GF-D8 (cell line): ENCODE data around the gene DNALI1.

Experiments used
- DNase-seq: peaks from one replicate; lab custom pipeline; 2025; lab: John Stamatoyannopoulos, UW

Gene DNALI1

GRCh38 chr1:37601441-37601840 is 44.7 kb downstream of the DNALI1 start:
- no peak for DNase-seq

DNA sequence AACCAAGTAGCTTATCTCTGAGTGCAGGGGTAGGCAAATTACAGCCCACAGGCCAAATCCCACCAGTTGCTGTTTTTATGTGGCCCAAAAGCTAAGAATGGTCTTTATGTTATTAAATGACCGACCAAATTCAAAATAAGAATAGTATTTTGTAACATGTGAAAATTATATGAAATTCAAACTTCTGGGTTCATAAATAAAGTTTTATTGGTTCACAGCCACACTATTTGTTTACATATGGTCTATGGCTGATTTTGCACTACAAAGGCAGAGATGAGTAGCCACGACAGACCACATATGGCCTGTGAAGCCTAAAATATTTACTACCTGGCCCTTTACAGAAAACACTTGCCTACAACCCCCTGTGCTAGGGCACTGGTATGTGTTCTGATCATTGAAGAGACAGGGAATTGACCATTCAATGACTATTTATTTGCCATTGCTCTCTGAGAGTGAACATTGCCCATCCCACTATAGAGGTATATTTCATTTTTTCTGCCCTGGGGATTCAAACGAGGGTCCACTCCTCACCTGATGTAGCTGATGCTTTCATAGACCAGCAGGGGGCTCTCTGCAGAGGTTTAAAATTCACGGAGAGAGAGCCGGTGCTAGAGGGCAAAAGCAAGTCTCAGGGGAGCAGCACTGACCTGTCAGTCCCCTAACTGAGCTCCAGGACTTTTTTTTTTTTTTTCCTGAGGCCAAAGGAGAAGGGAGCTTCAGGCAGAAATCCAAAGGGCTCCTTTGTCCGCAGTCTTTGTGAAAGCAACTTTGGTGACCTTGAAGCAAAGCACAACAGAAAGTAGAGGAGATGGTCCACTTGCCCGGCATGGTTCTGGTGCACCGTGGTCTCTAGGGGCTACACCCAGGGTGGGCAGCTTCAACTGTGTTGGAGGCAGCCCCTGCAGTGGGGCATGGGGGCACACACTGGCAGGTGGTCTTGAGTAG is 46.3 kb downstream of the DNALI1 start:
- no peak for DNase-seq

DNA sequence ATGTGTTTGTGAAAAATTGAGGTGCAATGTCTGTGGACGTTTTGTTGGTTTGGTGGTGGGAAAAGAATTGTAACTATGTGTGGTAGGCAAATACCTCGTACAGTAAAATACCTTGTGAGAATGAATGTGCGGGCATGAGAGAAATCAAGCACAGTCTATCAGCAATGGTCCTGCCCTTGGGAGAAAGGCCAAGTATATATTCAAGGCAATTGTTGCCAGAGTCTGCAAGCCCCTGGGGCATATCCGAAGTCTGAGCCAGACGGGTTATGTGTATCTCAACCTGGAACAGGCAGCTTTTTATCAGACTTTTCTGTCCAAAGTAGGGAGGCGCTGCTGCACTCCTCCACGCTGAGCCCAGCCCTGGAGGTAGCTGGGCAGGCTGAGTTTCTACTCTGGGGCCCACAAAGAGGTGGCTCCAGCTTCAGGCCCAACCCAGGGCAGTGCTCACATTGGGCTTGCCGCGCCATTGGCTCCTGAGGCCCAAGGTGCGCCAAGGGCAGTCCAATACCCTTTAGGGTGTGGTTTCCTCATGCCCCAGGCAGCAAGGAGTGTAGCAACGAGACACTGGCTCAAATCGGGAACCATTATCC is 48.4 kb downstream of the DNALI1 start:
- DNase-seq: no peak

DNA sequence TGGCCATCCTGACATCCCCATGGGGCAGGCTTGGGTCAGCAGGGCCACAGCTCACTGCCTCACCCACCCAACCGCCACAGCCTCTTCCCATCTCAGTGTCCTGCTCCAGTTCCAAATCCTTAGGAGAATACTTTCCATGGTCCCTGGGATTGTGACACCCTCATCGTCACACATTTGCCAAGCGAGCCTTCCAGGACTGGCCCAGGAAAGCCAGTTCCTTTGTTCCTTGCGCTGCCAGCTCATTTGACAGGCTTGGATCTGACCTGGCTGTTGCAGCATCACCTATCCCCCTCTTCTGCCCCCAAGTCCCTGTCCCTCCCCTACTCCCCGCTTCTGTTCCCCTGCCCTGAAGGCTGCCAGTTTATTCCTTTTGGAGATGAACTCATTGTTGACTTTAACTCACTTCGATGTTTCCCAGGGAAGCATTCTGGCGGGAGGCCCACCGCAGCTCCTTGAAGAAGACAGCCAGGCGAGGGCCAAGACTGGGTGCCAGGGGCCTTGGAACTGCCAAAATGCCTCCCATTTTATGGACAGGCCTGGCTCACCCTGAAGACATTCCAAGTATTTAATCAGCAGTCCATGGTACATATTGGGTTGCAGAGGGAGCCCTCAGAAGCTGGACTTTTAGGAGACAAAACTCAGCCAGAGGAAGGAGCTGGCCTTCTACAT is 49.2 kb downstream of the DNALI1 start:
- DNase-seq: no peak

- DNase-seq: no peak
Measured at GRCh38 chr1:37606481-37607263, 49.9 kb downstream of the DNALI1 start.

DNA sequence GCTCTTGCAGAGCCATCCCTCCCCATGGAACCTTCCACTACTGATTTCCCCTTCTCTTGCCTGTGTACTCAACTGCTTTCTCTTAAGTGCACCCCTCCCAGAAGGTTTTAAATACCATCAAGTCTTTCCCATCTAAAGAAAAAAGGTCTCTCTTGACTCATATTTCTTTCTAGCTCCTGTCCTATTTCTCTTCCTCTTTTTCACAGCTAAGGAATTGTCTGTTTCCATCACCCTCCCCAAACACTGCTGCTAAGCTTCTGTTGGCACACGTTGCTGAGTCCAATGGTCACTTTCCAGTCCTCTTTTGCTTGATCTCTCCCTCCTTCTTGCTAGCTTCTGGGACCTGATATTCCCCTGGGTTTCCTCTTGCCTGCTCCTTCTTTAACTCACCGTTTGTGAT is 52.3 kb downstream of the DNALI1 start:
- no peak for DNase-seq

DNA sequence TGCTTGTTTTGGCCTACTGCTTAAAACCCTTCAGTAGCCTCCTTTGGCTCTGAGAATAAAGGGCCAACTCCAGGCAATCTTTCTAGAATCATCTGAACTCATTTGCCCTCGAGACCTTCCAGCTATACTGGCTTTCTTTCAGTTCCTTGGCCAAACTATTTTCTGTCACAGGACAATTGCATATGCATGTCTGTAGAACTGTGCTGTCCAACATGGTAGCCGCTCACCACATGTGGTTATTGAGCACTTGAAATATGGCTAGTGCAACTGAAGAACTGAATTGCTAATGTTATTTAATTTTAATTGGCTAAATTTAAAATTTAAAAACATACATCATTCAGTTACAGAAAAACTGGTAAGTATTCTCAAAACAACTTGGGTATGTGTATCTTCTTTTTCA is 53.3 kb downstream of the DNALI1 start:
- DNase-seq: no peak

- DNase-seq: no peak
Measured at GRCh38 chr1:37612186-37612585, 55.4 kb downstream of the DNALI1 start.

DNA sequence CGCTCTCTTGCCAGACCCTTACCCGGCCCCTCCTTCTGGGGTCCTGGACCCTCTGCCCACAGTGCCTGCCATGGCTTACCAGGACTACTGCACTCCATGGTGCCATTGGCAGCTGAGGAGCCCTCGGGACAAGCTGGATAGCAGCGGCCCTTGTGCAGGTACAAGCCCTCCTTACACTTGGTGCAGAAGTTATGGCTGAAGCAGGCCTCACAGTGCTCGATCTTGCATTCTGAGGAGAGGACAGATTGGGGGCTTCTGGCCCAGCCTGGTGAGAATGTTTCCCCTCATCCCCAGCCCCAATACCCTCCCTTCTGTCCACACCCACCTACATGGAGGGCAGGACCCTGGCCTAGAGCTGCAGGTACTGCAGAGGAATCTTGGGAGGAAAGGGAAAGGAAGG is 57.4 kb downstream of the DNALI1 start:
- no peak for DNase-seq

DNA sequence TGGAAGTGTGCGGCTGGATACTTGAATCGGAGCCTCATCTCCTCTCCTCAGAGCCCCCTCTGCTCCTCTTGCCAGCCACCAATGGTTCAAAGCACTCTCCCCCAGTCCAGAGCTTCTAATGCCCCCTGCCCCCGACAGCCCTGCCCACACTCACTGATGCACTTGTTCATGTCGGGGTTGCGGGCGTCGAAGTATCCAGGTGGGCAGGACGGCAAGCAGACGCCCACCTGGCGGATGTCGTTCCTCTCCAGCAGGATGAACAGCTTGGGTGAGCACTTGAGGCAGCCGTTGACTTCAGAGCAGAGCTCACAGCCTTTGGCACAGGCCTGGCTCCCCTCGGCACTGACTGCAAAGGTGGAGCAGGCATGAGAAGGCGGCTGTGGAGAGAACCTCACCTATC is 59.6 kb downstream of the DNALI1 start:
- no peak for DNase-seq
